Measurements from ENCODE around the gene PRIM2. TPM values are rescaled to one million over a fixed set of nuclear protein-coding genes. Genes with fewer than 3 reads are reported as not detected.
"Not testable (repeated sequence)": the region's sequence is repeated elsewhere in the genome, so short reads cannot be mapped to it uniquely, and the experiment has no call there.

The PRIM2 gene, protein sequence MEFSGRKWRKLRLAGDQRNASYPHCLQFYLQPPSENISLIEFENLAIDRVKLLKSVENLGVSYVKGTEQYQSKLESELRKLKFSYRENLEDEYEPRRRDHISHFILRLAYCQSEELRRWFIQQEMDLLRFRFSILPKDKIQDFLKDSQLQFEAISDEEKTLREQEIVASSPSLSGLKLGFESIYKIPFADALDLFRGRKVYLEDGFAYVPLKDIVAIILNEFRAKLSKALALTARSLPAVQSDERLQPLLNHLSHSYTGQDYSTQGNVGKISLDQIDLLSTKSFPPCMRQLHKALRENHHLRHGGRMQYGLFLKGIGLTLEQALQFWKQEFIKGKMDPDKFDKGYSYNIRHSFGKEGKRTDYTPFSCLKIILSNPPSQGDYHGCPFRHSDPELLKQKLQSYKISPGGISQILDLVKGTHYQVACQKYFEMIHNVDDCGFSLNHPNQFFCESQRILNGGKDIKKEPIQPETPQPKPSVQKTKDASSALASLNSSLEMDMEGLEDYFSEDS
- total RNA-seq = 10 to 100 TPM; 42.7 to 49.1 TPM

GRCh38 chr6:57317060-57317943 is at the start of gene PRIM2:
Gene PRIM2, plus strand, starts transcription at chr6:57317630. Its CDS starts 816 bp downstream, at chr6:57318446.
- peak within 1 kb of the TSS; percentile 98 for H3K27ac Mint-ChIP-seq
- ATAC-seq (replicated peaks) = peak; percentile 94
- peaks cover 50% of the 10 kb centered on the region for H3K36me3 Mint-ChIP-seq (ENCODE audit: low read depth)
- H3K9me3 Mint-ChIP-seq = no peaks in the 10 kb centered on the region
- peaks cover 32% of the 10 kb centered on the region for H3K4me1 Mint-ChIP-seq
- peak within 1 kb of the TSS; percentile 98 for H3K4me3 Mint-ChIP-seq
- peaks cover 3% of the 10 kb centered on the region for H3K27me3 Mint-ChIP-seq

DNA sequence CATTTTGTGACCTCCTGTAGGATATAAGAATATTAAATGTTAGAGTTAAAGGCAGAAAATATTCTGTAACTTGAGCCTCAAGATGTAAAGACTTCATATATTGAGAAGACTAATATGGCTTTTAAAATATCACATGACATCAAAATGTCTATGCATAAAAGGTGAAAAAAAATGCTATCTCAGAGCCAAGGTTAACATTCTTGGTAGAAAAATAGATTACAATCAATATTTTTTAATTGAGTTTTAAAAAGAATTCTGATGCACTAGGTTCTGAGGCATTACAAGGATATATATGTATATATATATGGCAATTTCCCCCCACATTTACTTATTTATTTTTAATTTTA is 49.2 kb upstream of the PRIM2 start:
- H3K4me1 Mint-ChIP-seq = no peaks in the 10 kb centered on the region
- ATAC-seq (replicated peaks) = no peak
- no peaks in the 10 kb centered on the region for H3K9me3 Mint-ChIP-seq
- no peaks in the 10 kb centered on the region for H3K36me3 Mint-ChIP-seq (ENCODE audit: low read depth)
- peaks cover 3% of the 10 kb centered on the region for H3K27me3 Mint-ChIP-seq
- H3K27ac Mint-ChIP-seq = no peak overlapping the region
- H3K4me3 Mint-ChIP-seq = no peak overlapping the region

GRCh38 chr6:57274113-57274824 is 43.2 kb upstream of the PRIM2 start:
- H3K4me3 Mint-ChIP-seq; H3K36me3 Mint-ChIP-seq (ENCODE audit: low read depth); H3K4me1 Mint-ChIP-seq; H3K9me3 Mint-ChIP-seq; ATAC-seq (replicated peaks); H3K27ac Mint-ChIP-seq: not testable (repeated sequence)
- peaks cover 19% of the 10 kb centered on the region for H3K27me3 Mint-ChIP-seq

DNA sequence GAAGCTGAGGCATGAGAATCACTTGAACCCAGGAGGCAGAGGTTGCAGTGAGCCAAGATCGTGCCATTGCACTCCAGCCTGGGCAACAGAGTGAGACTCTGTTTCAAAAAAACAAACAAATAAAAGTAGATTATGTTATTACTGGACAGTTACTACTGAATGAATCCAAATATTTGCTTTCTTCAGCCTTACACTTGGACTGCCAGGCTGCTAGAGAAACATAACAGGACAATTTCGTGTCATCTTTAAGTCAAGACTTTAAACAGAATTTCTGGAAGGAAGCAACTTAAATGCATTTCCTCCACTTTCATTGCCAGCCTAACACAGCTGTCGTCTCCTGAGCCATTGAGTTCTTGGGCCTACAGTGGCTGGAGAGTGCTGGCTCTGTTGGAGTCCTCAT is 42.0 kb upstream of the PRIM2 start:
- Mint-ChIP-seq H3K27ac (no peak overlapping the region), H3K27me3 (peaks cover 25% of the 10 kb centered on the region), H3K36me3 (ENCODE audit: low read depth) (no peaks in the 10 kb centered on the region), H3K4me3 (no peak overlapping the region), H3K9me3 (no peaks in the 10 kb centered on the region), H3K4me1 (no peaks in the 10 kb centered on the region)
- ATAC-seq (replicated peaks) = no peak

- Mint-ChIP-seq H3K9me3 (no peaks in the 10 kb centered on the region), H3K36me3 (ENCODE audit: low read depth) (no peaks in the 10 kb centered on the region), H3K4me1 (no peaks in the 10 kb centered on the region), H3K4me3 (no peak overlapping the region), H3K27ac (no peak overlapping the region), H3K27me3 (peaks cover 25% of the 10 kb centered on the region)
- no peak for ATAC-seq (replicated peaks)
Measured at GRCh38 chr6:57276946-57277345, 40.5 kb upstream of the PRIM2 start.

DNA sequence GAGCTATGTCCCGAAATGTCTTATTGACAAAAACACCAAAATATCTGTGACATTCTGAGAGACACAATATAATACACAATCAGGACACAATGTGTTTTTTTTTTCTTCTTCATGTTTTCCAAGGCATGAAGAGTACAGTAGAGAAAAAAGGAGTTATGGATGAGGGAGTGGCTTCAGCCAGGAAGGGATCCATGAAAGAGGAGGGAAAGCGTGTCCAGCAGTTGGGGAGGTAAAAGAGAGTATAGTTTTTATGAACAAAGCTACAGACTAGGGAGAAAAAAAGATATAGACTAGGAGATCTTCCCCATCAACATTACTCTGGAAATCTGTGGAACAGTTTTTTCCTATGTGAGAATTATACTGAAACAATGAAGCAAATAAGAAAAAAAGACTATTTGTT is 38.9 kb upstream of the PRIM2 start:
- no peak overlapping the region for H3K4me3 Mint-ChIP-seq
- no peak overlapping the region for H3K27ac Mint-ChIP-seq
- no peaks in the 10 kb centered on the region for H3K36me3 Mint-ChIP-seq (ENCODE audit: low read depth)
- H3K9me3 Mint-ChIP-seq = no peaks in the 10 kb centered on the region
- no peak for ATAC-seq (replicated peaks)
- no peaks in the 10 kb centered on the region for H3K4me1 Mint-ChIP-seq
- H3K27me3 Mint-ChIP-seq = peaks cover 20% of the 10 kb centered on the region

GRCh38 chr6:57279013-57279412 is 38.4 kb upstream of the PRIM2 start:
- Mint-ChIP-seq H3K9me3 (no peaks in the 10 kb centered on the region), H3K4me1 (no peaks in the 10 kb centered on the region), H3K36me3 (ENCODE audit: low read depth) (no peaks in the 10 kb centered on the region), H3K27me3 (peaks cover 20% of the 10 kb centered on the region), H3K4me3 (no peak overlapping the region), H3K27ac (no peak overlapping the region)
- ATAC-seq (replicated peaks) = no peak

DNA sequence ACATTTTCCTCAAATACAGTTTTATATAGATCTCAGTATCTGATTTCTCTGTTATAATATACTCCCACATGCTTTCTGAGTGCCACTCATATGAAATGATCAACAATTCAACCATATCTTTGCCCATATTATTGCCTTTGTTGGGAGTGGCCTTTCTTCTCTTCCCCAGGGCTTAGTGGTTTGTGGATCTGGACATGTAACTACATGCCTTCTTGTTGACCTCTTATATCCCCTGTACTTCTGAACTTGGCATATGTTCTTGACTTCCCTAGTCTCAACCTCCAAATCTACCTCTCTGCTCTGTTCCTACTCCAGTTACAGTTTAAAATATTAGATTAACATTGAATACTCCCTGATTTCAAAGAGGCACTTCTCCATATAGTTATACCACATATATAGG is 34.3 kb upstream of the PRIM2 start:
- Mint-ChIP-seq H3K4me1 (no peaks in the 10 kb centered on the region), H3K27me3 (peaks cover 24% of the 10 kb centered on the region), H3K9me3 (no peaks in the 10 kb centered on the region), H3K36me3 (ENCODE audit: low read depth) (no peaks in the 10 kb centered on the region), H3K4me3 (no peak overlapping the region), H3K27ac (no peak overlapping the region)
- no peak for ATAC-seq (replicated peaks)

- Mint-ChIP-seq H3K4me1 (no peaks in the 10 kb centered on the region), H3K9me3 (no peaks in the 10 kb centered on the region)
- ATAC-seq (replicated peaks) = no peak
Measured at GRCh38 chr6:57283911-57284455, 33.4 kb upstream of the PRIM2 start.

DNA sequence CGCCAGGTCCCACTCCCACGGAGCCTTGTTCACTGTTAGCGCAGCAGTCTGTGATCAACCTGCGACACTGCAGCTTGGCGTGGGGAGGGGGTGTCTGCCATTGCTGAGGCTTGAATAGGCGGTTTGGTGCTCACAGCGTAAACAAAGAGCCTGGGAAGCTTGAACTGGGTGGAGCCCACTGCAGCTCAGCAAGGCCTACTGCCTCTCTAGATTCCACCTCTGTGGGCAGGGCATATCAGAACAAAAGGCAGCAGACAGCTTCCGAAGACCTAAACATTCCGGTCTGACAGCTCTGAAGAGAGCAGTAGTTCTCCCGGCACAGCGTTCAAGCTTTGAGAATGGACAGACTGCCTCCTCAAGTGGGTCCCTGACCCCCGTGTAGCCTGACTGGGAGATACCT is 29.3 kb upstream of the PRIM2 start:
- not testable (repeated sequence) for H3K36me3 Mint-ChIP-seq (ENCODE audit: low read depth); ATAC-seq (replicated peaks); H3K4me1 Mint-ChIP-seq; H3K27ac Mint-ChIP-seq; H3K4me3 Mint-ChIP-seq; H3K9me3 Mint-ChIP-seq
- peaks cover 24% of the 10 kb centered on the region for H3K27me3 Mint-ChIP-seq

More at GRCh38 chr6:57283911-57284455, 33.4 kb upstream of the PRIM2 start:
- H3K27me3 Mint-ChIP-seq = peaks cover 21% of the 10 kb centered on the region
- no peak overlapping the region for H3K27ac Mint-ChIP-seq
- no peak overlapping the region for H3K4me3 Mint-ChIP-seq
- H3K36me3 Mint-ChIP-seq (ENCODE audit: low read depth) = no peaks in the 10 kb centered on the region

DNA sequence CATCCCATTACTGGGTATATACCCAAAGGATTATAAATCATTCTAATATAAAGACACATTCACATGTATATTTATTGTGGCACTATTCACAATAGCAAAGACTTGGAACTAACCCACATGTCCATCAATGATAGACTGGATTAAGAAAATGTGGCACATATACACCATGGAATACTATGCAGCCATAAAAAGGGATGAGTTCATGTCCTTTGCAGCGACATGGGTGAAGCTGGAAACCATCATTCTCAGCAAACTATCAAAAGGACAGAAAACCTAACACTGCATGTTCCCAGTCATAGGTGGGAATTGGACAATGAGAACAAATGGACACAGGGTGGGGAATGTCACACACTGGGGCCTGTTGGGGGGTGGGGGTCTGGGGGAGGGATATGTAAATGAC is 24.0 kb upstream of the PRIM2 start:
- H3K4me3 Mint-ChIP-seq; H3K27ac Mint-ChIP-seq; H3K36me3 Mint-ChIP-seq (ENCODE audit: low read depth); H3K9me3 Mint-ChIP-seq; ATAC-seq (replicated peaks); H3K4me1 Mint-ChIP-seq: not testable (repeated sequence)
- H3K27me3 Mint-ChIP-seq = peaks cover 11% of the 10 kb centered on the region

GRCh38 chr6:57294862-57295445 is 22.5 kb upstream of the PRIM2 start:
- no peaks in the 10 kb centered on the region for H3K4me1 Mint-ChIP-seq
- peaks cover 6% of the 10 kb centered on the region for H3K27me3 Mint-ChIP-seq
- no peaks in the 10 kb centered on the region for H3K9me3 Mint-ChIP-seq
- H3K4me3 Mint-ChIP-seq = no peak overlapping the region
- no peak for ATAC-seq (replicated peaks)
- H3K27ac Mint-ChIP-seq = no peak overlapping the region
- H3K36me3 Mint-ChIP-seq (ENCODE audit: low read depth) = no peaks in the 10 kb centered on the region

DNA sequence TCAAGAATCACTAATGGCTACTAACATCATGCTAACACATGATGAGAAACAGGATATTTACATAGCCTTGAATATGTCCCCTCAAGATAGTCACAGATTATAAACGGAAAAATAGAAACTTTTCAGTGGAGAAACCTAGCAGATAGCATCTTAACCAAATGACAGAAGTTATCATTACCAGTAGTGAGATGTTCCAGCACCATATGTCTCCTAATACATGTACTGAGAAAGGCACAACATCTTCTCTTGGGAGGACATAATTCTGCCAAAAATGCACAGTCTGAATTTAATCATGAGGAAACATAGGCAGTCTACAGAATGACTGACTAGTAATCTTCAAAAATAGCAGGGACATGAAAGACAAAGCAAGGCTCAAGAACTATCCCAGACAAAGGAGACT is 19.9 kb upstream of the PRIM2 start:
- Mint-ChIP-seq H3K36me3 (ENCODE audit: low read depth) (no peaks in the 10 kb centered on the region), H3K27ac (no peak overlapping the region), H3K27me3 (no peaks in the 10 kb centered on the region), H3K4me3 (no peak overlapping the region), H3K4me1 (no peaks in the 10 kb centered on the region), H3K9me3 (no peaks in the 10 kb centered on the region)
- no peak for ATAC-seq (replicated peaks)

DNA sequence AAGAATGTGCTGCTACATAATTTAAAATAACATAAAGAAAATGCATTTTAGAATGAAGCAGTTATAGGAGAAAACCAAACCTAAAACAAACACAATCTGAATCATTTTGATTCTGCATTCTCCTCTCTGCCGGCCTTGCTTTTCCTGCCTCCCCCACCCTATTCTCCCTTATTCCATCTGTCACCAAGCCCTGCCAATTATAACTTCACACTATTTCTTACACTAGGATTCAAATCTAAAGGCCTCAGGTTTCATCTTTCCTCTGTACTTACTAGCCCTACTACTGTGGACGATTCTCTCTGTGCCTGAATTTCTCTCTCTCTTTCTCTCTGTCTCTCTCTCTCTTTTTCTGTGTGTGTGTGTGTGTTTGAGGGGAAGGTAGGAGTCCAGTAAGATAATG is 18.7 kb upstream of the PRIM2 start:
- ATAC-seq (replicated peaks) = no peak
- H3K9me3 Mint-ChIP-seq = no peaks in the 10 kb centered on the region
- H3K4me3 Mint-ChIP-seq = no peak overlapping the region
- H3K4me1 Mint-ChIP-seq = no peaks in the 10 kb centered on the region
- H3K27ac Mint-ChIP-seq = no peak overlapping the region
- H3K36me3 Mint-ChIP-seq (ENCODE audit: low read depth) = no peaks in the 10 kb centered on the region
- no peaks in the 10 kb centered on the region for H3K27me3 Mint-ChIP-seq
